H1 (cell line): ENCODE measurements around the gene RHCG.

Source experiments
- GTF2F1 ChIP-seq: IDR thresholded peaks from 2 replicates; pipeline ENCODE4 v1.6.1; 2012; ENCODE audit warnings: low read depth, low read length, improper control_type of control experiment, borderline replicate concordance
- RNF2 ChIP-seq: fragments of 200-900, 300-1000 bp; sonication (generic); IDR thresholded peaks from 2 replicates; pipeline ENCODE4 v1.7.1; 2016; ENCODE audit warnings: borderline replicate concordance, low read depth, mild to moderate bottlenecking, antibody characterized with exemption, low read length; ENCODE audit not compliant: poor library complexity, severe bottlenecking; ENCODE audit errors: missing control alignments
- TF ChIP-seq, protein P1 (sequence below), 3 experiments: IDR thresholded peaks; 1 replicate in 2 of 3; 2 replicates in 1 of 3; pipeline versions ENCODE4 v1.5.1 to v1.6.1; 2011; ENCODE audit warnings: low read length in 3 of 3, mild to moderate bottlenecking in 3 of 3, inconsistent platforms in 2 of 3, low read depth in 1 of 3, moderate library complexity in 1 of 3; ENCODE audit not compliant: insufficient read depth in 1 of 3; ENCODE audit errors: control extremely low read depth in 1 of 3

GRCh38 chr15:89469426-89470096 lies 26.8 kb downstream of the RHCG start:
- no peak for TF ChIP-seq GTF2F1
- no peak for TF ChIP-seq RNF2
- TF ChIP-seq, protein P1, sequence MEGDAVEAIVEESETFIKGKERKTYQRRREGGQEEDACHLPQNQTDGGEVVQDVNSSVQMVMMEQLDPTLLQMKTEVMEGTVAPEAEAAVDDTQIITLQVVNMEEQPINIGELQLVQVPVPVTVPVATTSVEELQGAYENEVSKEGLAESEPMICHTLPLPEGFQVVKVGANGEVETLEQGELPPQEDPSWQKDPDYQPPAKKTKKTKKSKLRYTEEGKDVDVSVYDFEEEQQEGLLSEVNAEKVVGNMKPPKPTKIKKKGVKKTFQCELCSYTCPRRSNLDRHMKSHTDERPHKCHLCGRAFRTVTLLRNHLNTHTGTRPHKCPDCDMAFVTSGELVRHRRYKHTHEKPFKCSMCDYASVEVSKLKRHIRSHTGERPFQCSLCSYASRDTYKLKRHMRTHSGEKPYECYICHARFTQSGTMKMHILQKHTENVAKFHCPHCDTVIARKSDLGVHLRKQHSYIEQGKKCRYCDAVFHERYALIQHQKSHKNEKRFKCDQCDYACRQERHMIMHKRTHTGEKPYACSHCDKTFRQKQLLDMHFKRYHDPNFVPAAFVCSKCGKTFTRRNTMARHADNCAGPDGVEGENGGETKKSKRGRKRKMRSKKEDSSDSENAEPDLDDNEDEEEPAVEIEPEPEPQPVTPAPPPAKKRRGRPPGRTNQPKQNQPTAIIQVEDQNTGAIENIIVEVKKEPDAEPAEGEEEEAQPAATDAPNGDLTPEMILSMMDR (IDR thresholded peaks at IDR 0.05; ENCODE audit: control extremely low read depth in 1 of 3, insufficient read depth in 1 of 3, low read depth in 1 of 3, low read length in 3 of 3): no peak
